HG02642 (cell line): ENCODE data around the gene ACE2.

ENCODE experiments used
- ATAC-seq: cut with Tn5 transposase; IDR thresholded peaks from one replicate; pipeline ENCODE4 v1.9.1; 2021; ENCODE audit warnings: mild to moderate bottlenecking; ENCODE audit not compliant: unreplicated experiment, poor library complexity

The ACE2 gene

GRCh38 chrX:15515931-15516330, 84.8 kb downstream of the ACE2 start:
- ATAC-seq: no peak

- ATAC-seq: no peak
These were observed 86.5 kb downstream of the ACE2 start for GRCh38 chrX:15514279-15514678.

- no peak for ATAC-seq
These were observed 88.3 kb downstream of the ACE2 start for GRCh38 chrX:15512401-15512965.

GRCh38 chrX:15511563-15511962, 89.2 kb downstream of the ACE2 start:
- no peak for ATAC-seq
